Ovary (tissue), 3 donors: ENCODE data around the gene ZBED4.

ENCODE experiments used
- CTCF ChIP-seq, 3 donors: fragments of 450-650 bp in 2 of 3; fragments of 200-600 bp in 1 of 3; IDR thresholded peaks; one replicate each; pipeline versions ENCODE4 v1.5.1 to v1.8.0; 2016 to 2022; ENCODE audit warnings: antibody characterized with exemption in 3 of 3, mild to moderate bottlenecking in 1 of 3
- EP300 ChIP-seq: sonication (generic); formaldehyde crosslinking; IDR thresholded peaks from one replicate; pipeline ENCODE4 v1.6.1; 2017; ENCODE audit warnings: antibody characterized with exemption
- POLR2A ChIP-seq: fragments of 450-650 bp; IDR thresholded peaks from one replicate; pipeline ENCODE4 v1.6.1; 2017; ENCODE audit warnings: antibody characterized with exemption, mild to moderate bottlenecking, moderate library complexity
- donor health status: DM: no; HTN: no; CAD: no.

DNA sequence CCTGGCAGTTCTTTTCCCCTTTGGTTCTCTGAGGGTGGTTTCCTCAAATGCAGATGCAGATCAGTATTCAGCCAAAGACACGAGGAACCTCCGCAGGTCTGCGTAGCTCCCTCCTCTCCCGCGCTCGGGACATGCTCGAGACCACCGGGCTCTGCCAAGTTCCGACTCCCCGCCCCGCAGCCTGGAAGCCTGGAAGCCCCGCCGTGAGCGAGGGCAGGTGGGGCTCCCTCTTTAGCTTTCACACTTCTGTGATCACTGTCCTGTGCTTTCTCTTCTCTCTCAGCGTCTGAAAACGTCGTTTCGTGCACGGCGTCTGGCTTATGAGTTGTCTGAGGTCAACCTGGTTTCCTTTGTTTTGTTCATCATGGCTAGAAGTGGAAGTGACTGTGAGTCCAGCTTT is 26.6 kb downstream of the ZBED4 start:
- no peak for TF ChIP-seq CTCF (IDR thresholded peaks at IDR 0.05)
- no peak for TF ChIP-seq EP300
- TF ChIP-seq POLR2A: no peak
